ENCODE measurements around the gene TMPRSS2. TPM values are rescaled to one million over a fixed set of nuclear protein-coding genes. Genes with fewer than 3 reads are reported as not detected.

TMPRSS2 gene
- total RNA-seq, 1 donor from 2014 or later = 0.84 TPM

DNA sequence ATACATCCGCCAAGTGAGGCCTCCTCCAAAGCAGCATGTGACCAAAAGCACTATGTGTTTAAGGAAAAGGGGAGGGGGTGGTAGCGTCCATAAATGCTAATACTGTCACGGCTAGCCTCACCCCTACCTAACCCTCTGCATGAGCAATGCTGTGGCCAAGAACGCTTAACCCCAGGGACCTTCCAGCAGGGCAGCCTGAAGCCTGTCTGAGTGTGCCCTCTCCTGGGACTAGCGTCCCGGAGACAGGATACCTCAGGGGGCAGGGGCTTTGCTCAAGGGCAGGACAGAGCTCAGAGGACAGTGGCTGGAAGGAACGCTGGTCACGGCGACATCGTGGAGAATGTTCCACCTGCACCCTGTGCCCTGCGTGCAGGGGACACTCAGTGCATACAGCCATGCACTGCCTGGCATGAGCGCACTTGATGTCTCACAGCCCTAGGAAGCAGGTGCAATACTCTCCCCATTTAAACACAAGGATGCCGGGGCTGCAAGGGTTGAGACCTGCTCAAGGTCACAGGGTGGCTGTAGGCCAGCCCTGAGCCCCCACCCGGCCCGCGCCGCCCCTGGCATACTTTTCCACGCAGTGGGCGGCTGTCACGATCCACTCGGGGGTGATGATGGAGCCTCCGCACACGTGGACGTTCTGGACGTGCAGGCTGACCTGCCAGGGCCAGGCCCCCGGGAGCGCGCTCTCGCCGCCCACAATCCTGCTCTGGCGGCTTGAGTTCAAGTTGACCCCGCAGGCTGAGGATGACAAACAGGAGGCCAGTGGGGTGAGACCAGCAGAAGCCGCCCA is 35.0 kb downstream of the TMPRSS2 start:
- Histone ChIP-seq H3K4me3 (ENCODE audit: insufficient read depth, low read depth, low read length) (no peak overlapping the region), H4K20me1 (ENCODE audit: insufficient read depth, low read length) (no peaks in the 10 kb centered on the region), H3K79me2 (ENCODE audit: insufficient read depth, low read length) (no peaks in the 10 kb centered on the region), H3K36me3 (ENCODE audit: insufficient read depth, low read length) (no peaks in the 10 kb centered on the region), H3K27me3 (ENCODE audit: insufficient read depth, low read length) (peaks cover 3% of the 10 kb centered on the region), H2AFZ (ENCODE audit: low read depth, low read length) (no peak overlapping the region), H3K9ac (ENCODE audit: low read length) (no peak overlapping the region), H3K4me1 (ENCODE audit: insufficient read depth, low read length) (no peaks in the 10 kb centered on the region), H3K27ac (ENCODE audit: low read depth, low read length) (no peak overlapping the region), H3K9me3 (ENCODE audit: insufficient read depth, low read depth, low read length) (no peaks in the 10 kb centered on the region), H3K4me2 (ENCODE audit: low read length) (no peak overlapping the region)
- Mint-ChIP-seq H3K36me3 (ENCODE audit: low read depth, unreplicated experiment) (peaks cover 3% of the 10 kb centered on the region), H3K27ac (ENCODE audit: unreplicated experiment) (no peak overlapping the region), H3K4me1 (ENCODE audit: low read depth, unreplicated experiment) (peaks cover 25% of the 10 kb centered on the region), H3K4me3 (ENCODE audit: unreplicated experiment) (no peak overlapping the region), H3K9me3 (ENCODE audit: unreplicated experiment) (no peaks in the 10 kb centered on the region), H3K27me3 (ENCODE audit: low read depth, unreplicated experiment) (peaks cover 16% of the 10 kb centered on the region)
- FAIRE-seq (no peak), DNase-seq (ENCODE audit: low read depth) (no peak)
- TF ChIP-seq, protein P1, sequence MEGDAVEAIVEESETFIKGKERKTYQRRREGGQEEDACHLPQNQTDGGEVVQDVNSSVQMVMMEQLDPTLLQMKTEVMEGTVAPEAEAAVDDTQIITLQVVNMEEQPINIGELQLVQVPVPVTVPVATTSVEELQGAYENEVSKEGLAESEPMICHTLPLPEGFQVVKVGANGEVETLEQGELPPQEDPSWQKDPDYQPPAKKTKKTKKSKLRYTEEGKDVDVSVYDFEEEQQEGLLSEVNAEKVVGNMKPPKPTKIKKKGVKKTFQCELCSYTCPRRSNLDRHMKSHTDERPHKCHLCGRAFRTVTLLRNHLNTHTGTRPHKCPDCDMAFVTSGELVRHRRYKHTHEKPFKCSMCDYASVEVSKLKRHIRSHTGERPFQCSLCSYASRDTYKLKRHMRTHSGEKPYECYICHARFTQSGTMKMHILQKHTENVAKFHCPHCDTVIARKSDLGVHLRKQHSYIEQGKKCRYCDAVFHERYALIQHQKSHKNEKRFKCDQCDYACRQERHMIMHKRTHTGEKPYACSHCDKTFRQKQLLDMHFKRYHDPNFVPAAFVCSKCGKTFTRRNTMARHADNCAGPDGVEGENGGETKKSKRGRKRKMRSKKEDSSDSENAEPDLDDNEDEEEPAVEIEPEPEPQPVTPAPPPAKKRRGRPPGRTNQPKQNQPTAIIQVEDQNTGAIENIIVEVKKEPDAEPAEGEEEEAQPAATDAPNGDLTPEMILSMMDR (IDR thresholded peaks at IDR 0.05; ENCODE audit: insufficient read depth, low read depth, low read length) = no peak
- TF ChIP-seq EZH2 (IDR thresholded peaks at IDR 0.05; ENCODE audit: insufficient read depth, low read length) = no peak

GRCh38 chr21:41470054-41470453 is 37.9 kb downstream of the TMPRSS2 start:
- Mint-ChIP-seq H3K27ac (ENCODE audit: unreplicated experiment) (no peak overlapping the region), H3K4me3 (ENCODE audit: unreplicated experiment) (peak overlapping the region; percentile 23)
- DNase-seq (ENCODE audit: low read depth) = no peak

More at GRCh38 chr21:41470054-41470453, 37.9 kb downstream of the TMPRSS2 start:
- peaks cover 3% of the 10 kb centered on the region for H3K27me3 ChIP-seq (ENCODE audit: insufficient read depth, low read length)
- H2AFZ ChIP-seq (ENCODE audit: low read depth, low read length) = no peak overlapping the region
- H4K20me1 ChIP-seq (ENCODE audit: insufficient read depth, low read length) = no peaks in the 10 kb centered on the region
- H3K9ac ChIP-seq (ENCODE audit: low read length) = no peak overlapping the region
- H3K9me3 ChIP-seq (ENCODE audit: insufficient read depth, low read depth, low read length) = no peaks in the 10 kb centered on the region
- H3K4me2 ChIP-seq (ENCODE audit: low read length) = no peak overlapping the region
- Mint-ChIP-seq H3K9me3 (ENCODE audit: unreplicated experiment) (no peaks in the 10 kb centered on the region), H3K27me3 (ENCODE audit: low read depth, unreplicated experiment) (peaks cover 16% of the 10 kb centered on the region), H3K4me1 (ENCODE audit: low read depth, unreplicated experiment) (peaks cover 22% of the 10 kb centered on the region), H3K36me3 (ENCODE audit: low read depth, unreplicated experiment) (peaks cover 3% of the 10 kb centered on the region)
- no peak for FAIRE-seq
- no peaks in the 10 kb centered on the region for H3K36me3 ChIP-seq (ENCODE audit: insufficient read depth, low read length)
- no peak overlapping the region for H3K4me3 ChIP-seq (ENCODE audit: insufficient read depth, low read depth, low read length)
- no peaks in the 10 kb centered on the region for H3K79me2 ChIP-seq (ENCODE audit: insufficient read depth, low read length)
- H3K27ac ChIP-seq (ENCODE audit: low read depth, low read length) = no peak overlapping the region
- TF ChIP-seq EZH2 (IDR thresholded peaks at IDR 0.05; ENCODE audit: insufficient read depth, low read length) = no peak
- TF ChIP-seq, protein P1 (IDR thresholded peaks at IDR 0.05; ENCODE audit: insufficient read depth, low read depth, low read length) = no peak
- peaks cover 15% of the 10 kb centered on the region for H3K4me1 ChIP-seq (ENCODE audit: insufficient read depth, low read length)
